H1 (cell line): Measurements from ENCODE around the gene DHX58. TPM values are rescaled to one million over a fixed set of nuclear protein-coding genes. Genes with fewer than 3 reads are reported as not detected.

Experiments
- CTCF ChIA-PET: fragments of 300-600 bp; sonication (Branson Sonifier 250); formaldehyde crosslinking; loops from one replicate; lab custom pipeline; 2021; ENCODE audit not compliant: partially characterized antibody; lab: Charles Lee
- POLR2A ChIA-PET: fragments of 300-600 bp; sonication (Branson Sonifier 250); formaldehyde crosslinking; loops from one replicate; lab custom pipeline; 2021; ENCODE audit warnings: inconsistent platforms; ENCODE audit not compliant: partially characterized antibody; lab: Charles Lee
- DNase-seq, 2 experiments: peaks; one replicate each; pipeline versions ENCODE4 v3.0.0 to v3.0.0-alpha.2; 2010 to 2022; ENCODE audit warnings: low spot score in 2 of 2, low read depth in 1 of 2, mixed read lengths in 1 of 2
- FAIRE-seq: peaks from 2 replicates; lab custom pipeline; 2011; peaks lifted over from hg19 to GRCh38; lab: Jason Lieb, UNC
- H2AFZ ChIP-seq: 2 replicates; pipeline ENCODE4 v1.8.1; 2012; ENCODE audit warnings: low read length, inconsistent platforms
- H2AK5ac ChIP-seq: 2 replicates; pipeline ENCODE4 v1.6.1; 2013; ENCODE audit warnings: low read depth, low read length
- H2BK120ac ChIP-seq: replicated peaks from 2 replicates; pipeline ENCODE3; 2013; ENCODE audit warnings: low read depth, low read length, inconsistent platforms
- H2BK12ac ChIP-seq: 2 replicates; pipeline ENCODE4 v1.6.1; 2013; ENCODE audit warnings: low read depth, low read length
- H2BK15ac ChIP-seq: 2 replicates; pipeline ENCODE4 v1.6.1; 2013; ENCODE audit warnings: low read length
- H2BK20ac ChIP-seq: 2 replicates; pipeline ENCODE4 v1.6.1; 2013; ENCODE audit warnings: low read length
- H2BK5ac ChIP-seq: 2 replicates; pipeline ENCODE4 v1.6.1; 2013; ENCODE audit warnings: low read depth, low read length
- H3K14ac ChIP-seq: 2 replicates; pipeline ENCODE4 v1.6.1; 2013; ENCODE audit warnings: inconsistent platforms; ENCODE audit not compliant: insufficient read length
- H3K18ac ChIP-seq: 2 replicates; pipeline ENCODE4 v1.6.1; 2013; ENCODE audit warnings: low read length; ENCODE audit errors: extremely low read depth
- H3K23ac ChIP-seq: 2 replicates; pipeline ENCODE4 v1.6.1; 2013; ENCODE audit warnings: inconsistent platforms; ENCODE audit not compliant: insufficient read length
- H3K23me2 ChIP-seq: 2 replicates; pipeline ENCODE4 v1.6.1; 2013; ENCODE audit warnings: low read depth, low read length
- H3K27ac ChIP-seq: 2 replicates; pipeline ENCODE4 v1.6.1; 2011; ENCODE audit warnings: low read depth, low read length, inconsistent platforms
- H3K27me3 ChIP-seq, 4 experiments: replicated peaks in 1 of 4; 1 replicate in 1 of 4; 2 replicates in 3 of 4; pipeline versions ENCODE4 v1.6.1 to v1.8.1; 2011 to 2013; ENCODE audit warnings: low read length in 3 of 4, mild to moderate bottlenecking in 3 of 4, inconsistent platforms in 2 of 4, mixed read lengths in 2 of 4, moderate library complexity in 1 of 4; ENCODE audit not compliant: control insufficient read depth in 3 of 4, insufficient read depth in 3 of 4; ENCODE audit errors: extremely low read depth in 1 of 4
- H3K36me3 ChIP-seq, 4 experiments: 2 replicates each; pipeline versions ENCODE4 v1.6.1 to v1.8.1; 2011 to 2013; ENCODE audit warnings: mild to moderate bottlenecking in 4 of 4, low read length in 3 of 4, moderate library complexity in 2 of 4, control low read depth in 1 of 4, inconsistent platforms in 1 of 4; ENCODE audit not compliant: insufficient read depth in 4 of 4, control insufficient read depth in 2 of 4
- H3K4ac ChIP-seq: replicated peaks from 2 replicates; pipeline ENCODE3; 2013; ENCODE audit warnings: low read length, low read depth, mixed read lengths, inconsistent platforms; ENCODE audit not compliant: insufficient read length
- H3K4me1 ChIP-seq, 4 experiments: replicated peaks in 1 of 4; 1 replicate in 1 of 4; 2 replicates in 3 of 4; pipeline versions ENCODE4 v1.6.1 to v1.8.1; 2011 to 2013; ENCODE audit warnings: low read length in 3 of 4, inconsistent platforms in 2 of 4, mixed read lengths in 1 of 4; ENCODE audit not compliant: insufficient read depth in 4 of 4, control insufficient read depth in 3 of 4
- H3K4me2 ChIP-seq, 2 experiments: 2 replicates each; pipeline versions ENCODE4 v1.6.1 to v1.8.1; 2011 to 2013; ENCODE audit warnings: low read depth in 2 of 2, low read length in 2 of 2, control low read depth in 1 of 2, inconsistent platforms in 1 of 2, mild to moderate bottlenecking in 1 of 2; ENCODE audit not compliant: insufficient read depth in 1 of 2
- H3K4me3 ChIP-seq, 4 experiments: fragments of 200-600, 300-600 bp in 1 of 4; sonication (generic), shearing (Covaris generic), sonication (Bioruptor Twin) in 1 of 4; 2 replicates each; pipeline versions ENCODE4 v1.5.1 to v1.8.1; 2011 to 2016; ENCODE audit warnings: low read length in 4 of 4, low read depth in 3 of 4, control low read depth in 2 of 4, inconsistent platforms in 2 of 4, mild to moderate bottlenecking in 2 of 4, mixed read lengths in 1 of 4, moderate library complexity in 1 of 4; ENCODE audit not compliant: insufficient read depth in 2 of 4; ENCODE audit errors: extremely low read depth in 1 of 4
- H3K56ac ChIP-seq: replicated peaks from 2 replicates; pipeline ENCODE3; 2013; ENCODE audit warnings: low read depth, mild to moderate bottlenecking, mixed read lengths, low read length, inconsistent platforms; ENCODE audit not compliant: insufficient read length
- H3K79me1 ChIP-seq: 2 replicates; pipeline ENCODE4 v1.6.1; 2013; ENCODE audit warnings: low read depth, low read length, control low read depth
- H3K79me2 ChIP-seq, 2 experiments: 2 replicates each; pipeline versions ENCODE4 v1.6.1 to v1.8.1; 2012 to 2013; ENCODE audit warnings: low read length in 2 of 2, mild to moderate bottlenecking in 2 of 2, inconsistent platforms in 1 of 2; ENCODE audit not compliant: insufficient read depth in 2 of 2, control insufficient read depth in 1 of 2
- H3K9ac ChIP-seq, 4 experiments: replicated peaks in 1 of 4; 1 replicate in 1 of 4; 2 replicates in 3 of 4; pipeline versions ENCODE4 v1.6.1 to v1.8.1; 2011 to 2013; ENCODE audit warnings: low read depth in 3 of 4, low read length in 3 of 4, control low read depth in 2 of 4, mild to moderate bottlenecking in 2 of 4, moderate library complexity in 2 of 4, inconsistent platforms in 1 of 4; ENCODE audit errors: extremely low read depth in 1 of 4
- H3K9me3 ChIP-seq, 2 experiments: 2 replicates each; pipeline versions ENCODE4 v1.6.1 to v1.8.1; 2012 to 2013; ENCODE audit warnings: mild to moderate bottlenecking in 2 of 2, moderate library complexity in 2 of 2, control low read depth in 1 of 2, inconsistent platforms in 1 of 2, low read depth in 1 of 2, low read length in 1 of 2, mixed read lengths in 1 of 2; ENCODE audit not compliant: insufficient read depth in 2 of 2
- H4K20me1 ChIP-seq, 2 experiments: replicated peaks in 1 of 2; 2 replicates each; pipeline versions ENCODE3 to v1.8.1; 2011 to 2013; ENCODE audit warnings: inconsistent platforms in 2 of 2, low read length in 2 of 2, mild to moderate bottlenecking in 1 of 2; ENCODE audit not compliant: insufficient read depth in 2 of 2, control insufficient read depth in 1 of 2
- H4K5ac ChIP-seq: 2 replicates; pipeline ENCODE4 v1.6.1; 2013; ENCODE audit warnings: low read length, low read depth, mixed read lengths, inconsistent platforms; ENCODE audit not compliant: insufficient read length
- H4K8ac ChIP-seq: 2 replicates; pipeline ENCODE4 v1.8.0; 2013; ENCODE audit warnings: mild to moderate bottlenecking, moderate library complexity, low read length, inconsistent platforms; ENCODE audit not compliant: insufficient read depth; ENCODE audit errors: extremely low read depth
- H4K91ac ChIP-seq: replicated peaks from 2 replicates; pipeline ENCODE3; 2013; ENCODE audit warnings: low read length, mixed read lengths, inconsistent platforms; ENCODE audit not compliant: insufficient read length
- CHD1 ChIP-seq: IDR thresholded peaks from 2 replicates; pipeline ENCODE4 v1.6.1; 2012; ENCODE audit warnings: low read depth, low read length, improper control_type of control experiment
- EP300 ChIP-seq, 2 experiments: IDR thresholded peaks; 1 replicate in 1 of 2; 2 replicates in 1 of 2; pipeline ENCODE4 v1.6.1; 2011 to 2012; ENCODE audit warnings: low read depth in 2 of 2, low read length in 2 of 2, mild to moderate bottlenecking in 2 of 2, borderline replicate concordance in 1 of 2, inconsistent platforms in 1 of 2, moderate library complexity in 1 of 2
- JUN ChIP-seq: IDR thresholded peaks from 2 replicates; pipeline ENCODE4 v1.6.1; 2011; ENCODE audit warnings: low read depth, mild to moderate bottlenecking, improper control_type of control experiment, low read length
- KDM1A ChIP-seq: fragments of 200-600, 300-600 bp; sonication (generic); IDR thresholded peaks from 2 replicates; pipeline ENCODE4 v1.7.1; 2016; ENCODE audit warnings: mild to moderate bottlenecking, low read length, borderline replicate concordance
- SUZ12 ChIP-seq: fragments of 200-600 bp; sonication (generic); IDR thresholded peaks from 2 replicates; pipeline ENCODE4 v1.6.1; 2012; ENCODE audit warnings: mild to moderate bottlenecking, inconsistent platforms, low read length, moderate library complexity, mixed read lengths
- TEAD4 ChIP-seq: IDR thresholded peaks from 2 replicates; pipeline ENCODE4 v1.6.1; 2012; ENCODE audit warnings: low read depth, low read length, inconsistent platforms, mixed read lengths
- WGBS, 2 experiments: shearing (Covaris generic) in 1 of 2; methylation state at CpG; one replicate each; pipeline versions ENCODE4 v1.1.6 to v1.1.7; 2013 to 2015; ENCODE audit warnings: low lambda C conversion rate in 2 of 2, mixed read lengths in 2 of 2, inconsistent platforms in 1 of 2, low coverage in 1 of 2, missing lambda C conversion rate in 1 of 2; ENCODE audit not compliant: insufficient replicate concordance in 2 of 2, insufficient coverage in 1 of 2, insufficient read length in 1 of 2; ENCODE audit errors: extremely low coverage in 1 of 2, missing lambda C conversion rate in 1 of 2; 5-methylcytosine and 5-hydroxymethylcytosine counted together
- polyA plus RNA-seq, 7 experiments: library from polyadenylated mRNA; depleted of rRNA in 3 of 7; stranded (reverse) in 5 of 7; unstranded in 2 of 7; fragments of >200 nt in 5 of 7; fragments of 200-250 nt in 2 of 7; gene quantifications; 1 replicate in 5 of 7; 2 replicates in 1 of 7; 4 replicates in 1 of 7; pipeline versions ENCODE4 v1.2.1 to v1.2.3, GENCODE V29; 2011 to 2013; ENCODE audit warnings: missing spikeins in 2 of 7, mixed read lengths in 2 of 7
- total RNA-seq: library from RNA; stranded (reverse); fragmentation: NEBNext Ultra II Directional; extraction: Animal tissue kit (Norgen Biotek cat#: 25700); gene quantifications from 2 replicates; pipeline ENCODE4 v1.2.1, GENCODE V29; 2021

The DHX58 gene
- total and polyA plus RNA-seq, 2 of the 8 experiments (the other 6 are each of a cell fraction or from before 2014, with no cell fraction given), result 5.6 to 9.9 TPM

- H2BK20ac ChIP-seq, result no peak overlapping the region
- no peak overlapping the region for H4K8ac ChIP-seq
- H4K5ac ChIP-seq, result no peak overlapping the region
- 0 out of 2 replicates have a peak overlapping the region, but pooled peaks have one; percentile 12 for H2BK15ac ChIP-seq
- H2AK5ac ChIP-seq, result no peak overlapping the region
- no peaks in the 10 kb centered on the region; the same call in 1 of the 2 replicates for H3K79me1 ChIP-seq
- WGBS, 2 experiments, result 83% methylated on average over 12 of the region's 12 CpGs; no CpG with 5 or more reads in 1 of the 2 experiments
- H2BK120ac ChIP-seq, result no peak overlapping the region
- H3K14ac ChIP-seq, result no peak overlapping the region
- H3K9me3 ChIP-seq, result no peaks in the 10 kb centered on the region
- no peak overlapping the region for H3K4ac ChIP-seq
- no peak overlapping the region for H2BK12ac ChIP-seq
- no peak overlapping the region for H3K4me3 ChIP-seq
- FAIRE-seq, result no peak
- no peak overlapping the region for H4K91ac ChIP-seq
- ChIA-PET POLR2A (interaction anchor here (0.7 to 1.6 kb wide), 2 partner anchors 13 to 40 kb away, joined by 3 to 4 read pairs; no protein-coding TSS in a partner anchor), CTCF (interaction anchor here (0.6 to 39.4 kb wide), 8 partner anchors 8 to 64 kb away, joined by 3 to 1084 read pairs (median 36); partner anchors contain the start of genes DHX58, DNAJC7, HSPB9 and KAT2A)
- DNase-seq, result no peak
- no peak overlapping the region for H3K9ac ChIP-seq
- H3K23me2 ChIP-seq, result peaks cover 6% of the 10 kb centered on the region; the same call in 1 of the 2 replicates
- H3K23ac ChIP-seq, result no peak overlapping the region
- peaks cover 4 to 22% (median 18%) of the 10 kb centered on the region in 4 experiments for H3K27me3 ChIP-seq
- no peak overlapping the region for H3K18ac ChIP-seq
- no peaks in the 10 kb centered on the region for H3K79me2 ChIP-seq
- no peak overlapping the region for H3K4me2 ChIP-seq
- no peak overlapping the region for H2AFZ ChIP-seq
- no peaks in the 10 kb centered on the region for H3K36me3 ChIP-seq
- no peak overlapping the region for H3K27ac ChIP-seq
- peaks cover 0 to 14% (median 9%) of the 10 kb centered on the region in 4 experiments; a peak in 6 of 7 replicates for H3K4me1 ChIP-seq
- H4K20me1 ChIP-seq, result no peaks in the 10 kb centered on the region
- TF ChIP-seq KDM1A (no peak), TEAD4 (no peak), SUZ12 (no peak), CHD1 (no peak), EP300 (IDR thresholded peaks at IDR 0.05; ENCODE audit: borderline replicate concordance in 1 of 2, low read depth in 2 of 2, low read length in 2 of 2) (no peak), JUN (no peak)
- no peak overlapping the region for H3K56ac ChIP-seq
- H2BK5ac ChIP-seq, result no peak overlapping the region
Observed at GRCh38 chr17:42094375-42095069, 18.0 kb downstream of the DHX58 start.
